Stimulated activated CD8-positive, alpha-beta memory T cell treated with anti-CD3 and anti-CD28 coated beads, Interleukin-7, amount 100 ng/mL, for 1 hour (primary cell): ENCODE results near the gene ASPSCR1.

Source experiments
- DNase-seq, 2 donors: peaks; one replicate each; pipeline ENCODE4 v3.0.0-alpha.2; 2020; ENCODE audit warnings: low read depth in 2 of 2

Gene ASPSCR1

GRCh38 chr17:81960130-81960958 lies 17.1 kb upstream of the ASPSCR1 start:
- DNase-seq: no peak

GRCh38 chr17:81961087-81961511 lies 16.3 kb upstream of the ASPSCR1 start, which contains the start of gene NOTUM:
NOTUM (minus strand) TSS chr17:81961187; CDS start chr17:81960909, 278 bp downstream.
- DNase-seq: no peak

GRCh38 chr17:81961521-81962498 lies 15.6 kb upstream of the ASPSCR1 start:
- no peak for DNase-seq

- DNase-seq: no peak
These were observed 14.7 kb upstream of the ASPSCR1 start for GRCh38 chr17:81962499-81963441.

- no peak for DNase-seq
These were observed 13.2 kb upstream of the ASPSCR1 start for GRCh38 chr17:81964081-81964849.

- DNase-seq: no peak
These were observed 10.8 kb upstream of the ASPSCR1 start for GRCh38 chr17:81966343-81967243.

GRCh38 chr17:81967244-81967532 lies 10.2 kb upstream of the ASPSCR1 start:
- DNase-seq: no peak

GRCh38 chr17:81967533-81968395 lies 9.7 kb upstream of the ASPSCR1 start:
- DNase-seq: peak; percentile 60 to 72

GRCh38 chr17:81968396-81968745 lies 9.1 kb upstream of the ASPSCR1 start:
- no peak for DNase-seq

- no peak for DNase-seq
These were observed 8.3 kb upstream of the ASPSCR1 start for GRCh38 chr17:81968850-81969812.

- DNase-seq: no peak
These were observed 4.0 kb upstream of the ASPSCR1 start for GRCh38 chr17:81973432-81973831.

GRCh38 chr17:81976332-81977210 lies 858 bp upstream of the ASPSCR1 start:
- no peak for DNase-seq

GRCh38 chr17:81978524-81979298 lies 1.3 kb downstream of the ASPSCR1 start:
- DNase-seq: no peak

GRCh38 chr17:81980122-81980521 lies 2.7 kb downstream of the ASPSCR1 start:
- no peak for DNase-seq

GRCh38 chr17:81980707-81981343 lies 3.4 kb downstream of the ASPSCR1 start:
- no peak for DNase-seq
